Endodermal cell (in vitro differentiated cells): ENCODE measurements around the gene TRIM45. TPM values are rescaled to one million over a fixed set of nuclear protein-coding genes. Genes with fewer than 3 reads are reported as not detected.
"Not testable (repeated sequence)": the region's sequence is repeated elsewhere in the genome, so short reads cannot be mapped to it uniquely, and the experiment has no call there.

Experiments used
- DNase-seq: peaks from one replicate; pipeline ENCODE4 v3.0.0-alpha.2; 2017
- H3K27ac ChIP-seq: 2 replicates; pipeline ENCODE4 v1.5.1; 2013; ENCODE audit warnings: mild to moderate bottlenecking, low read depth, low read length, moderate library complexity
- H3K27me3 ChIP-seq: 2 replicates; pipeline ENCODE4 v1.6.1; 2013; ENCODE audit warnings: mild to moderate bottlenecking, low read length, moderate library complexity; ENCODE audit not compliant: insufficient read depth, control insufficient read depth, poor library complexity, severe bottlenecking
- H3K36me3 ChIP-seq: 2 replicates; pipeline ENCODE4 v1.7.0; 2013; ENCODE audit warnings: mild to moderate bottlenecking, low read length, moderate library complexity; ENCODE audit not compliant: control insufficient read depth, insufficient read depth
- H3K4me1 ChIP-seq: one replicate; pipeline ENCODE4 v1.7.0; 2013; ENCODE audit warnings: low read length; ENCODE audit not compliant: control insufficient read depth, insufficient read depth
- H3K4me3 ChIP-seq: 2 replicates; pipeline ENCODE4 v1.5.1; 2013; ENCODE audit warnings: mild to moderate bottlenecking, low read length, moderate library complexity
- H3K9ac ChIP-seq: 2 replicates; pipeline ENCODE4 v1.6.1; 2013; ENCODE audit warnings: mild to moderate bottlenecking, low read length, moderate library complexity; ENCODE audit not compliant: poor library complexity, severe bottlenecking; ENCODE audit errors: extremely low read depth
- H3K9me3 ChIP-seq: 2 replicates; pipeline ENCODE4 v1.6.1; 2013; ENCODE audit warnings: mild to moderate bottlenecking, low read length, moderate library complexity; ENCODE audit not compliant: control insufficient read depth
- H3K27ac Mint-ChIP-seq: 2 replicates; pipeline ENCODE4 v1.8.0; 2020; ENCODE audit warnings: mixed read lengths
- H3K27me3 Mint-ChIP-seq: 2 replicates; pipeline ENCODE4 v1.8.0; 2021; ENCODE audit warnings: mild to moderate bottlenecking, mixed read lengths; ENCODE audit not compliant: insufficient read depth
- H3K36me3 Mint-ChIP-seq: 2 replicates; pipeline ENCODE4 v1.8.0; 2020; ENCODE audit warnings: low read depth, mixed read lengths
- H3K4me1 Mint-ChIP-seq: 2 replicates; pipeline ENCODE4 v1.8.0; 2020; ENCODE audit warnings: mixed read lengths
- H3K4me3 Mint-ChIP-seq: 2 replicates; pipeline ENCODE4 v1.8.0; 2020; ENCODE audit warnings: mild to moderate bottlenecking, moderate library complexity, mixed read lengths
- H3K9me3 Mint-ChIP-seq: 2 replicates; pipeline ENCODE4 v1.8.0; 2020; ENCODE audit warnings: mild to moderate bottlenecking, mixed read lengths
- CTCF ChIP-seq: fragments of 200-600 bp; sonication (generic); conservative IDR thresholded peaks from 2 replicates; pipeline ENCODE4 v1.5.0; 2021; ENCODE audit warnings: antibody characterized with exemption, mild to moderate bottlenecking
- WGBS, 2 experiments: methylation state at CpG; one replicate each; pipeline versions ENCODE4 v1.1.5 to v1.1.7; 2013; ENCODE audit warnings: missing lambda C conversion rate in 2 of 2, mixed read lengths in 1 of 2; ENCODE audit not compliant: insufficient coverage in 1 of 2, insufficient read length in 1 of 2; 5-methylcytosine and 5-hydroxymethylcytosine counted together
- total RNA-seq, 2 donors: library from RNA; stranded (reverse); fragmentation: NEBNext Ultra II Directional in 1 of 2; extraction: Animal tissue kit (Norgen Biotek cat#: 25700) in 1 of 2; gene quantifications; 2 replicates in 1 of 2; 3 replicates in 1 of 2; pipeline ENCODE4 v1.2.1, GENCODE V29; 2021

TRIM45 gene
- total RNA-seq, 2 donors from 2014 or later: 13.4 to 16.5 TPM

- H3K9me3 Mint-ChIP-seq: no peaks in the 10 kb centered on the region
- no peak for TF ChIP-seq CTCF
- Histone ChIP-seq H3K36me3 (peaks cover 45% of the 10 kb centered on the region), H3K9ac (no peak overlapping the region), H3K4me3 (no peak overlapping the region), H3K27me3 (no peaks in the 10 kb centered on the region), H3K9me3 (no peaks in the 10 kb centered on the region), H3K4me1 (no peaks in the 10 kb centered on the region), H3K27ac (no peak overlapping the region)
- H3K4me1 Mint-ChIP-seq: no peaks in the 10 kb centered on the region
- no peaks in the 10 kb centered on the region for H3K27me3 Mint-ChIP-seq
- H3K4me3 Mint-ChIP-seq: no peak overlapping the region
- no peak overlapping the region for H3K27ac Mint-ChIP-seq
- peaks cover 60% of the 10 kb centered on the region for H3K36me3 Mint-ChIP-seq
- no peak for DNase-seq
Observed at GRCh38 chr1:117105722-117106121, 15.8 kb downstream of the TRIM45 start.

GRCh38 chr1:117104986-117105385, 16.6 kb downstream of the TRIM45 start:
- Mint-ChIP-seq H3K36me3 (peaks cover 64% of the 10 kb centered on the region), H3K4me3 (no peak overlapping the region), H3K27me3 (no peaks in the 10 kb centered on the region), H3K4me1 (no peaks in the 10 kb centered on the region), H3K9me3 (no peaks in the 10 kb centered on the region), H3K27ac (no peak overlapping the region)
- no peak for DNase-seq
- H3K9ac ChIP-seq: no peak overlapping the region
- H3K36me3 ChIP-seq: peaks cover 49% of the 10 kb centered on the region
- TF ChIP-seq CTCF: no peak
- H3K4me3 ChIP-seq: no peak overlapping the region
- H3K4me1 ChIP-seq: no peaks in the 10 kb centered on the region
- no peak overlapping the region for H3K27ac ChIP-seq
- H3K9me3 ChIP-seq: no peaks in the 10 kb centered on the region
- 94 to 95% methylated on average over 3 of the region's 3 CpGs for WGBS, 2 experiments
- H3K27me3 ChIP-seq: no peaks in the 10 kb centered on the region

- not testable (repeated sequence) for H3K4me3 Mint-ChIP-seq, H3K9me3 Mint-ChIP-seq, DNase-seq, H3K27ac Mint-ChIP-seq, H3K27ac ChIP-seq, H3K9me3 ChIP-seq, H3K27me3 Mint-ChIP-seq, H3K9ac ChIP-seq, H3K4me1 Mint-ChIP-seq, H3K4me3 ChIP-seq, H3K27me3 ChIP-seq, H3K4me1 ChIP-seq
- H3K36me3 Mint-ChIP-seq: peaks cover 55% of the 10 kb centered on the region
- 95 to 100% methylated on average over 3 of the region's 3 CpGs for WGBS, 2 experiments
- H3K36me3 ChIP-seq: peaks cover 70% of the 10 kb centered on the region
Observed at GRCh38 chr1:117101858-117102257, 19.7 kb downstream of the TRIM45 start.

- peaks cover 72% of the 10 kb centered on the region for H3K36me3 ChIP-seq
Observed at GRCh38 chr1:117101334-117101733, 20.2 kb downstream of the TRIM45 start.

More at GRCh38 chr1:117101334-117101733, 20.2 kb downstream of the TRIM45 start:
- Mint-ChIP-seq H3K4me1 (no peaks in the 10 kb centered on the region), H3K36me3 (peaks cover 55% of the 10 kb centered on the region), H3K4me3 (no peak overlapping the region), H3K27ac (no peak overlapping the region), H3K9me3 (no peaks in the 10 kb centered on the region), H3K27me3 (no peaks in the 10 kb centered on the region)
- Histone ChIP-seq H3K4me3 (no peak overlapping the region), H3K9ac (no peak overlapping the region), H3K27me3 (no peaks in the 10 kb centered on the region), H3K9me3 (no peaks in the 10 kb centered on the region), H3K27ac (no peak overlapping the region), H3K4me1 (no peaks in the 10 kb centered on the region)
- no peak for DNase-seq
- 100% methylated on average over 1 of the region's 1 CpG for WGBS, 2 experiments
- no peak for TF ChIP-seq CTCF
